NCI-H2227 treated with DMSO at 0.1 percent for 48 hours (cell line): ENCODE results near the gene UBE2J2.
A peak's percentile ranks its signal among the peaks of the same experiment; 100 is the strongest.

Experiments
- DNase-seq: peaks from one replicate; lab custom pipeline; 2025; lab: John Stamatoyannopoulos, UW

UBE2J2 gene

GRCh38 chr1:1295154-1295923 lies 21.7 kb upstream of the UBE2J2 start:
- no peak for DNase-seq

- no peak for DNase-seq
Measured at GRCh38 chr1:1294250-1294890, 20.7 kb upstream of the UBE2J2 start.

DNA sequence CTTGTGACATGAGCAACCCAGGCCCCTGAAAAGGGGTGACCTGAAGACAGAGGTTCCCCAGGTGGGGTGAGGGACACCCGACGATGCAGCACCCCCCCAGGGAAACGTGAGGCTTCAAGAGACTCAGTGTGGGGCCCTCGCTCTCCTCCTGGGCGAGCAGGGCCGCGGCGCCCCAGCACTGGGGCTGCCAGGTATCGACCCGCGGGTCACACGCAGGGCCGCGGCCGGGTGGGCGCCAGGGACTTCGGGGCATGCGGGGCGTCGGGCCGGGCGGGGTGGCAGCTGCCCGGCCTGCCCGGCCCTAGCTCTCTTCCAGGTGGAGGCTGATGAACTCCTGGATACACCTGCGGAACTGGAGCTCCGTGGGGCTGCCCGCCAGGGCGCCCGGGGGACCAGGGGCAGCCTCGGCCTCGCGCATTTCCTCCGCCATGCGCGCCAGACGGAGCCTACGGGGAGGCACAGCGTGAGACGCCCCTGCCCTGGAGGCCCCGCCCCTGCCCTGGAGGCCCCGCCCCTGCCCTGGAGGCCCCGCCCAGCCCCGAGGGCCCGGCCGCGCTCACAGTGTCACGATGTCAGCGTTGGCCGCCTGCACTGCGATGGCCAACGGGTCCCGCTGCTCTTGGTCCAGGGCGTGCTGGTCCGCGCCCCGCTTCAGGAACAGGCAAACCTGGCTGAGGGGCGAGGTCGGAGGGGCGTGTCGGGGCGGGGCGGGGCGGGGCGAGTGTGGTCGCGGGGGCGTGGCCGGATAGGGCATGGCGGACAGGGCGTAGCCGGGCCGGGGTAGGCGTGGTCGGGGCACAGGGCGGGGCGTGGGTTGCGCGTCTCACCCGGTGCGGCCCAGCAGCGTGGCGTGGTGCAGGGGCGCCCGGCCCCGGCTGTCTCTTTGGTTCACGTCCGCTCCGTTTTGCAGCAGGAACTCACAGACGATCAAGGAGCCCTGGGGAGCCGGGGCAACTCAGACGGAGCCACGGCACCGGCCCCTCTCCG lies 19.9 kb upstream of the UBE2J2 start:
- no peak for DNase-seq

- no peak for DNase-seq
Measured at GRCh38 chr1:1292851-1293250, 19.2 kb upstream of the UBE2J2 start.

DNA sequence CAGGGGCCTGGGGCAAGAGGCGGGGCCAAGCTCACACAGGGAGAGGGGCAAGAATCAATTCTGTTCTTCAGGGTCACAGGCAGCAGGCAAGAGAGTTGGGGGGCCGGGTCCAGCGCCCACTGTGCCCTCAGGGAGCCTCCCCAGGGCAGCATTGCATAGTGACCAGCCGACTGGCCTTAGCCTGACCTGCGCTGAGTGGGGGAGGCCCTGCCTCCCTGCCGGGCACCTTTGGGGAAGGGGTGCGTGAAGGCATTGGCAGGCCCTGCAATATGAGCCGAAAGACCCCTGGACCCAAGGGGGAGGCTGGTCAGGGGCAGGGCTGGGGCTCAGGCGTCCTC lies 18.8 kb upstream of the UBE2J2 start:
- DNase-seq: no peak

GRCh38 chr1:1291548-1292441 lies 18.1 kb upstream of the UBE2J2 start:
- peak; percentile 44 for DNase-seq

GRCh38 chr1:1291023-1291528 lies 17.4 kb upstream of the UBE2J2 start:
- peak; percentile 41 for DNase-seq

DNA sequence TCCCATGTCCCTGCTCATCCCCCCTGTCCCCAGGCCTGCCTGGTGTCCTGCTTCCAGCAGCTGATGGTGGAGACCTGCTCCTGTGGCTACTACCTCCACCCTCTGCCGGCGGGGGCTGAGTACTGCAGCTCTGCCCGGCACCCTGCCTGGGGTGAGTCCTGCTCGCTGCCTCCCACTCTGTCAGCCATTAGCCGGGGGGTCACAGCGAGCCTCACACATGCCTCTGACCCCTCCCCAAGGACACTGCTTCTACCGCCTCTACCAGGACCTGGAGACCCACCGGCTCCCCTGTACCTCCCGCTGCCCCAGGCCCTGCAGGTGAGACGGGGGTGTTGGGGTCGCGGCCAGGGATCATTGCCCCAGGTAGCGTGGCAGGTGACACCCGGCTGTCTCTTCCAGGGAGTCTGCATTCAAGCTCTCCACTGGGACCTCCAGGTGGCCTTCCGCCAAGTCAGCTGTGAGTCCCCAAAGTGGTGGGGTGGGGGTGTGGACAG lies 16.6 kb upstream of the UBE2J2 start:
- DNase-seq: peak; percentile 12

GRCh38 chr1:1287288-1288110 lies 13.8 kb upstream of the UBE2J2 start:
- DNase-seq: no peak

DNA sequence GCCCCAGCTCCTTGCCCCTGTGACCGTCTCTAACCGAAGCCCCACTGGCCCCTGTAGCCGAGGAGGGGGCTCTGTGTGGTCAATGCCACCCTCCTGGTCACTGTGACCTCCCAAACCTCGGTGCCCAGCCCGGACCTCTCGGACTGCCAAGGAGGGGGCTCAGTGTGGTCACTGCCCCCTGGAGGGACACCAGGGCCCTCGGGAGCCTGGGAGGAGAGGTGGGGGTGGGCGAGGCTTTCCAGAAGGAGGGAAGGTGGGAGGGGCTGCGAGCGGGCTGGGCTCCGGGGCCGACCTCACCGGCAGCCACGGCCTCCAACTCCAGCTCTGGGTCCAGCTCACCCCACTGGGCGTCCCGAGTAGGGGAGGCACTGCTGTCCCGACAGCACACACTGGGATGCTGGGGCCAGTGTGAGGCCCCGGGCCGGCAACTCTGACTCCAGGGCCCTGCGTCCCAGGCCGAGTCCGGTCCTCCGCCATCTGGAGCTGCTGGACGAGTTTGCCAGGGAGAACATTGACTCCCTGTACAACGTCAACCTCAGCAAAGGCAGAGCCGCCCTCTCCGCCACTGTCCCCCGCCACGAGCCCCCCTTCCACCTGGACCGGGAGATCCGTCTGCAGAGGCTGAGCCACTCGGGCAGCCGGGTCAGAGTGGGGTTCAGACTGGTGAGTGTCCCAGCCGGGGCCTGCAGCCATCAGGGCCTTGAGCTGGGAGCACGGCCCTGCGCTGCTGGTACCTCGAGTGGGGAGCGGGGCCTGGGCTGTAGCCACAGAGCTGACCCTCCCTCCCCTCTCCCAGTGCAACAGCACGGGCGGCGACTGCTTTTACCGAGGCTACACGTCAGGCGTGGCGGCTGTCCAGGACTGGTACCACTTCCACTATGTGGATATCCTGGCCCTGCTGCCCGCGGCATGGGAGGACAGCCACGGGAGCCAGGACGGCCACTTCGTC lies 12.9 kb upstream of the UBE2J2 start:
- DNase-seq: no peak

DNA sequence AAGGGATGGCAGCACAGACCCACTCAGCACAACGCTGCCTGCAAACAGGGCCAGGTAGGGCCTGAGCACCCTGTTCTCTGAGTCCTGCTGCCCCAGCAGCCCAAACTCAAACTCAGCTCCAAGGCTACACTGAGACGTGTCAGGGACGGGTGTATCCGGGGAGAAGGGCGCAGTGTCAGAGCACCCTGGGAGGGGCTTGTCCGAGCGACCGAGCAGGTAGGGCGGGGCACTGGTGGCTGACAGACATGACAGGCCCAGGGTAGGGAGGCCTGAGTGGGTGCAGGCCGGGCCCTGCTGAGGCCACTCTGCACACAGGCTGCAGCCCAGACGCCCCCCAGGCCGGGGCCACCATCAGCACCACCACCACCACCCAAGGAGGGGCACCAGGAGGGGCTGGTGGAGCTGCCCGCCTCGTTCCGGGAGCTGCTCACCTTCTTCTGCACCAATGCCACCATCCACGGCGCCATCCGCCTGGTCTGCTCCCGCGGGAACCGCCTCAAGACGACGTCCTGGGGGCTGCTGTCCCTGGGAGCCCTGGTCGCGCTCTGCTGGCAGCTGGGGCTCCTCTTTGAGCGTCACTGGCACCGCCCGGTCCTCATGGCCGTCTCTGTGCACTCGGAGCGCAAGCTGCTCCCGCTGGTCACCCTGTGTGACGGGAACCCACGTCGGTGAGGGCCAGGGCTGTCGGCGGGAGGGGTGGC lies 12.1 kb upstream of the UBE2J2 start:
- DNase-seq: no peak

GRCh38 chr1:1285102-1285571 lies 11.5 kb upstream of the UBE2J2 start:
- no peak for DNase-seq

- no peak for DNase-seq
Measured at GRCh38 chr1:1284221-1285101, 10.8 kb upstream of the UBE2J2 start.

GRCh38 chr1:1283821-1284220 lies 10.2 kb upstream of the UBE2J2 start:
- DNase-seq: no peak

DNA sequence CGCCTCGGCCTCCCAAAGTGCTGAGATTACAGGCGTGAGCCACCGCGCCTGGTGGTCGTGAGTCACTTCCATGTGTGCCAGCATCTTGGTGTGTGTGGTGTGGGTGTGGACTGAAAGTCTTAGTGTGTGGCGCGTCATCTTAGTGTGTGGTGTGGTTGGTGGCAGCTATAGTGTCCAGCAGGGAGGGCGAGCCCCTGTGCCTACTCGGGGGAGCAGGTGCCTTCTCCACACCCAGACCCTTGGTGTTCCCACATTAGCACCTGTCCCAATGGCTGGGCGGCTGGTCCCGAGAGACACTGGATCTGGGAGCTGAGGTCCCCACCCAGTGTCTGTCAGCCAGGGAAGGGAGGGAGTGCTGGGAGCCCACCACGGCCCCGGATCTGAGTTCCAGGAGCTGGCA lies 9.3 kb upstream of the UBE2J2 start:
- DNase-seq: no peak

DNA sequence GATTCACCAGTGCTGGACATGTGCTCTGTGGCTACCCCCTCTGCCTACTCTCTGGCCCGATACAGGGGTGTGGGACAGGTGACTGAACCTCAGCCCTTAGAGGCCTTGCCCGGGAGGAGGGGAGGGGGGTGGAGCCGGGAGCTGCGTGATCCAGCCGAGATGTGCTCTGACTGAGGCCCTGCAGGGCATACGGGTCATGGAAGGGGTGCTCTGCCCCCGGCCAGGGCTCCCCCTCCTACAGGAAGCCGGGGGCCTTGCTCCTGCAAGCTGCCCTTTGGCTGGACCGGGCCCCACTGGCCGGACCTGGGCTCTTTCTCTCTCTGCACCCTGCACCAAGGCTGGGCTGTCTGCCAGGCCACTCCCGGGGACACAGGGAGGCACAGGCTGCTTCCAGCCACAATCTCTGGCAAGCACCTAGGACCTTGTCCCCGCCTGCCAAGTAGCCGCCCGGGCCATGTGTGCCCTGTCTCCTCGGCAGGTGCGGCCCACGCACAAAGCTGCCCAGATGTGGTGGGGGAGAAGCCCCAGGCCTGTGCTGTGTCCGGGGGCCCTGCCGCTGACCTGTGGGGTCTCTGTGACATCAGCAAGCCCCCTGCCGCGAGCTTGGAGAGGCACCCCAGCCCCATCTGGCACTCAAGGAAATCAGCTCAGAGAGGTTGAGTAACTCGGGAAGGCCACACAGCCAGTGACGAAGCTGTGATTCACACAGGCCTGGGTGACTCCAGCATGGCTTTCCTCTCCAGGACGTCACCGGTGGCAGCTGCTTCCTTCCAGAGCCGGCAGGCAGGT lies 8.1 kb upstream of the UBE2J2 start:
- no peak for DNase-seq
